ENCODE data around the gene PBOV1.

PBOV1 gene

DNA sequence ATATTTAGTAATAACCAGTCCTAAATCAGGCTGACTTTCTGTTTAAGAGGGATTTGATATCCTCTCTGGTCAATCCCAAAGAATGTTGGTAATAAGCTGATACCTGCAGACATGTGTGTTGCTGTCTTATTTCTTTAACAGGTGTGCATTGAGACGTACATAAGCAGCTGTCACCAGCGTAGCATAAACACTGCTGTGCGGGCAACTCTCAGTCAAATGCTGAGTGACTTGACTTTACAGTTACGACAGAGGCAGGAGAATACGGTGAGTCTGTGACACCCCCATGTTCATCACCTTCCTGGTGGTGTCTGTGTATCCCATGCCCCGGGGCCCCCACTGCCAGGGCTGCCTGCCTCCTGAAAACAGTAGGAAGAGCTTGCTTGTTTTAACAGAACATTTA lies 20.1 kb upstream of the PBOV1 start:
- no peaks in the 10 kb centered on the region for H3K36me3 ChIP-seq (ENCODE audit: control insufficient read depth in 4 of 4, insufficient read depth in 4 of 4, low read length in 3 of 4)
- ChIA-PET CTCF (no interaction called here), POLR2A (no interaction called here)
- H3K9me3 ChIP-seq (ENCODE audit: control extremely low read depth in 1 of 5, control insufficient read depth in 4 of 5, insufficient read depth in 2 of 5, low read depth in 1 of 5, low read length in 4 of 5), result no peaks in the 10 kb centered on the region
- DNase-seq, result no peak
- no peak overlapping the region for H3K4me3 ChIP-seq (ENCODE audit: control insufficient read depth in 1 of 7, extremely low read depth in 1 of 7, insufficient read depth in 4 of 7, low read depth in 2 of 7, low read length in 6 of 7)
- H3K4me1 ChIP-seq (ENCODE audit: control extremely low read depth in 1 of 4, control insufficient read depth in 4 of 4, insufficient read depth in 4 of 4, low read length in 3 of 4), result no peaks in the 10 kb centered on the region
- WGBS (ENCODE audit: insufficient coverage), result 98% methylated on average over 6 of the region's 6 CpGs
- H3K27ac ChIP-seq (ENCODE audit: insufficient read depth in 1 of 2, low read depth in 1 of 2, low read length in 2 of 2, poor library complexity in 1 of 2, severe bottlenecking in 2 of 2), result no peak overlapping the region
- H3K27me3 ChIP-seq (replicated peaks in 2 of 5; ENCODE audit: control insufficient read depth in 4 of 5, insufficient read depth in 5 of 5, low read length in 4 of 5), result peaks cover 0 to 2% (median 0%) of the 10 kb centered on the region in 5 experiments

DNA sequence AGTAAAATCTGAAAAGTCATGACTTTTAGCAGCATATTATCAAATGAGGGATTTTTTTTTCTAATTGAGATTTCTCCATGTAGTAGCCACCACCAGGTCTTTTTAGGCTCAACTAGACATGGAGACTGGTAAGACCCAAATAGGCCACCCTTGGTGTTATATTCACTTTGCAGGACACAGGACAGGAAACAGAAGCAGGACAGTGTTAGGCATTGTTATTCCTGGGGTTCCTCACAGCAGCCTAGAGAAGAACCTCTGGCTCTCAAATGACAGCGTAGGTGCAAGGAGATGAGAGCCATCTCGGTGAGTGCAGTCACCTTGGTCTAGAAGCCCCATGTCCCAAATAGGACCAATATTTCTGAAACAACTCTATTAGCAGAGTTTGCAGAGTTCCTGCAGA lies 19.2 kb upstream of the PBOV1 start:
- Histone ChIP-seq H3K4me3 (ENCODE audit: control insufficient read depth in 1 of 7, extremely low read depth in 1 of 7, insufficient read depth in 4 of 7, low read depth in 2 of 7, low read length in 6 of 7) (no peak overlapping the region), H3K27me3 (replicated peaks in 2 of 5; ENCODE audit: control insufficient read depth in 4 of 5, insufficient read depth in 5 of 5, low read length in 4 of 5) (peaks cover 0 to 2% (median 0%) of the 10 kb centered on the region in 5 experiments), H3K9me3 (ENCODE audit: control extremely low read depth in 1 of 5, control insufficient read depth in 4 of 5, insufficient read depth in 2 of 5, low read depth in 1 of 5, low read length in 4 of 5) (no peaks in the 10 kb centered on the region), H3K4me1 (ENCODE audit: control extremely low read depth in 1 of 4, control insufficient read depth in 4 of 4, insufficient read depth in 4 of 4, low read length in 3 of 4) (no peaks in the 10 kb centered on the region), H3K27ac (ENCODE audit: insufficient read depth in 1 of 2, low read depth in 1 of 2, low read length in 2 of 2, poor library complexity in 1 of 2, severe bottlenecking in 2 of 2) (no peak overlapping the region), H3K36me3 (ENCODE audit: control insufficient read depth in 4 of 4, insufficient read depth in 4 of 4, low read length in 3 of 4) (no peaks in the 10 kb centered on the region)
- WGBS (ENCODE audit: insufficient coverage), result 100% methylated on average over 2 of the region's 2 CpGs
- DNase-seq, result no peak
- POLR2A ChIA-PET, result no interaction called here
- CTCF ChIA-PET, result no interaction called here

DNA sequence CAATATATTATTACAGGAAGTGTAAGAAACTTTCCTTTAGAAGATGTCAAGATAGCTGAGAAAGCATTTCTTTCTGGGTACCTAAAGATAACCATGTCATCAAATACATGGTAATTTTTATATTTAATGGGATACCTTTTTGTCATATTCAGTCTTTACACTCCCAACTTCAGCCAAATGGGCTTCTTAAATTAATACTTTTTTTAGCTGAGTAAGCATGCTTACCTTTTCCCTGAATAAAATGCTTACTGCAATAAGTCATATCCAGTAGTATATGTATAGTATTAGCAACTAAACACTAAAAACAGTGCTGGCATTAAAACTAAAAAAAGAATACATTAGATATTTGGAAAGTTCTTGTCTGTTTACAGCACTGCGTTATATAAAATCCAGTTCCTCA lies 17.4 kb upstream of the PBOV1 start:
- ChIA-PET POLR2A (no interaction called here), CTCF (interaction anchor here (1.5 kb wide), 1 partner anchor 9 kb away, joined by 3 read pairs; no protein-coding TSS in a partner anchor)
- Histone ChIP-seq H3K27ac (ENCODE audit: insufficient read depth in 1 of 2, low read depth in 1 of 2, low read length in 2 of 2, poor library complexity in 1 of 2, severe bottlenecking in 2 of 2) (no peak overlapping the region), H3K36me3 (ENCODE audit: control insufficient read depth in 4 of 4, insufficient read depth in 4 of 4, low read length in 3 of 4) (no peaks in the 10 kb centered on the region), H3K4me1 (ENCODE audit: control extremely low read depth in 1 of 4, control insufficient read depth in 4 of 4, insufficient read depth in 4 of 4, low read length in 3 of 4) (no peaks in the 10 kb centered on the region), H3K27me3 (replicated peaks in 2 of 5; ENCODE audit: control insufficient read depth in 4 of 5, insufficient read depth in 5 of 5, low read length in 4 of 5) (peaks cover 0 to 5% (median 0%) of the 10 kb centered on the region in 5 experiments), H3K4me3 (ENCODE audit: control insufficient read depth in 1 of 7, extremely low read depth in 1 of 7, insufficient read depth in 4 of 7, low read depth in 2 of 7, low read length in 6 of 7) (no peak overlapping the region), H3K9me3 (ENCODE audit: control extremely low read depth in 1 of 5, control insufficient read depth in 4 of 5, insufficient read depth in 2 of 5, low read depth in 1 of 5, low read length in 4 of 5) (no peaks in the 10 kb centered on the region)
- DNase-seq, result no peak
- no CpG with 5 or more reads among the region's 1 CpG for WGBS (ENCODE audit: insufficient coverage)

DNA sequence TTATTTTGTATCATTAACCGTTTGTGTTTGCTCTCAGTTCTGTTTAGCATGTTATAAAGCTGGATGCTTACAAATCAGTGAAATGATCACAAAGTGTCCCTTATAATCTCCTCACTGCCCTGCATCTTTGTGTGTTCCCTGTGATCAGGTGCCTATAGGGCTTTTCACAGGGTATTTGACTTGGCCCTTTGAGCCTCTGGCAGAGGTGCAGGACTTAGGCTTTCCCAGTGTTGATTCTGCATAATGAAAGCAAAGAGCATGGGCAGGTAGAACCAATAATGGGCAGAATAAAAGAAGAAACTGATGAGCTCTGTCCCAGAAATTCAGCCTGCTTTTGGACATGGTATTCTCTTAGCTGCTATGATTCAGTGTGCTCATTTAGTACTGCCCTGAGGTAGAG lies 16.9 kb upstream of the PBOV1 start:
- no peaks in the 10 kb centered on the region for H3K4me1 ChIP-seq (ENCODE audit: control extremely low read depth in 1 of 4, control insufficient read depth in 4 of 4, insufficient read depth in 4 of 4, low read length in 3 of 4)
- H3K36me3 ChIP-seq (ENCODE audit: control insufficient read depth in 4 of 4, insufficient read depth in 4 of 4, low read length in 3 of 4), result no peaks in the 10 kb centered on the region
- no peak overlapping the region for H3K27ac ChIP-seq (ENCODE audit: insufficient read depth in 1 of 2, low read depth in 1 of 2, low read length in 2 of 2, poor library complexity in 1 of 2, severe bottlenecking in 2 of 2)
- H3K4me3 ChIP-seq (ENCODE audit: control insufficient read depth in 1 of 7, extremely low read depth in 1 of 7, insufficient read depth in 4 of 7, low read depth in 2 of 7, low read length in 6 of 7), result no peak overlapping the region
- DNase-seq, result no peak
- peaks cover 0 to 5% (median 0%) of the 10 kb centered on the region in 5 experiments for H3K27me3 ChIP-seq (replicated peaks in 2 of 5; ENCODE audit: control insufficient read depth in 4 of 5, insufficient read depth in 5 of 5, low read length in 4 of 5)
- POLR2A ChIA-PET, result no interaction called here
- CTCF ChIA-PET, result interaction anchor here (0.5 to 1.5 kb wide), 3 partner anchors 8 to 231 kb away, joined by 3 to 4 read pairs (median 3); no protein-coding TSS in a partner anchor
- 100% methylated on average over 1 of the region's 1 CpG for whole genome bisulfite sequencing (ENCODE audit: insufficient coverage)
- no peaks in the 10 kb centered on the region for H3K9me3 ChIP-seq (ENCODE audit: control extremely low read depth in 1 of 5, control insufficient read depth in 4 of 5, insufficient read depth in 2 of 5, low read depth in 1 of 5, low read length in 4 of 5)

DNA sequence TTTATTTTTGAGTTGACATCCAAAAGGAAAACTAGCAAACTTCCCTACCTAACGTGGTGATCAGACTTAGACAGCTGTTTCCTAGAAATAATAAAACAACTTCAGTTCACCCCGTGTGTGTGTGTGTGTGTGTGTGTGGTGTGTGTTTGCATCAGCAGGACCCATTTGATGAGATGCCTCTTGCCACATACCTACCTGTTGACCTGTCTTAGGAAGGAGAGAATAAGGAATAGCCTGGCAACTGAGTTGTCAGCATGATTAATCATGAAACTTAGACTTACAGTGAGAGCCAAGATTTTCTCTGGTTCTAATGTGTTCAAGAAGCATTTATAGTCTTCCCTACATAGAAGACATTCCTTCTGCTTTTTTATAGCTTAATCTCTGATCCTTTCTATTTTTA lies 16.1 kb upstream of the PBOV1 start:
- Histone ChIP-seq H3K9me3 (ENCODE audit: control extremely low read depth in 1 of 5, control insufficient read depth in 4 of 5, insufficient read depth in 2 of 5, low read depth in 1 of 5, low read length in 4 of 5) (no peaks in the 10 kb centered on the region), H3K4me1 (ENCODE audit: control extremely low read depth in 1 of 4, control insufficient read depth in 4 of 4, insufficient read depth in 4 of 4, low read length in 3 of 4) (no peaks in the 10 kb centered on the region), H3K27me3 (replicated peaks in 2 of 5; ENCODE audit: control insufficient read depth in 4 of 5, insufficient read depth in 5 of 5, low read length in 4 of 5) (peaks cover 0 to 6% (median 0%) of the 10 kb centered on the region in 5 experiments), H3K27ac (ENCODE audit: insufficient read depth in 1 of 2, low read depth in 1 of 2, low read length in 2 of 2, poor library complexity in 1 of 2, severe bottlenecking in 2 of 2) (no peak overlapping the region), H3K36me3 (ENCODE audit: control insufficient read depth in 4 of 4, insufficient read depth in 4 of 4, low read length in 3 of 4) (no peaks in the 10 kb centered on the region), H3K4me3 (ENCODE audit: control insufficient read depth in 1 of 7, extremely low read depth in 1 of 7, insufficient read depth in 4 of 7, low read depth in 2 of 7, low read length in 6 of 7) (no peak overlapping the region)
- ChIA-PET CTCF (interaction anchor here (0.5 to 1.4 kb wide), 3 partner anchors 11 to 1493 kb away, joined by 3 to 4 read pairs (median 3); no protein-coding TSS in a partner anchor), POLR2A (no interaction called here)
- no peak for DNase-seq
- WGBS (ENCODE audit: insufficient coverage), result no CpG with 5 or more reads among the region's 2 CpGs

DNA sequence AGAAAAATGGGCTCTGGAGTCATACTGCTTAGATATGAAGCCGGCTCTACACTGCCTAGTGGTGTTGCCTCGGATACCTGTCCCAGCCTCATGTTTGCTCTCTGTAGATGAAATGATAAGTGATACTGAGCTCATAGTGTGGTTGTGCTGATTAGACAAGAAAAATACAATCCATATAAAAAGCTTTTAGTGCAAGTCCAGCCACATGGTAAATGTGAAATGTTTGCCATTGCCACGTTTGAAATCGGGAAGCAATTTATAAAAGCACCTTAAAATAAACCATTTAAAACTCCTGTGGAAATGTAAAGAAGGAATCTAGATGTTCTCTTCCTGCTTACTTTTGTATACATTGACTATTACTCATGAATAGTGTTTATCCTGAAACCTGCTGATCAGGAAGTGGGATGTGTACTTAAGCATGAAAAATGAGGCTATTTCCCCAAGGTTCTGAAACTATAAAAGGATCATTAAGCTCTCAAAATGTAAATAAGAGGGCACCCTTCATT lies 13.1 kb upstream of the PBOV1 start:
- no peaks in the 10 kb centered on the region for H3K4me1 ChIP-seq (ENCODE audit: control extremely low read depth in 1 of 4, control insufficient read depth in 4 of 4, insufficient read depth in 4 of 4, low read length in 3 of 4)
- ChIA-PET CTCF (no interaction called here), POLR2A (no interaction called here)
- H3K9me3 ChIP-seq (ENCODE audit: control extremely low read depth in 1 of 5, control insufficient read depth in 4 of 5, insufficient read depth in 2 of 5, low read depth in 1 of 5, low read length in 4 of 5), result no peaks in the 10 kb centered on the region
- H3K36me3 ChIP-seq (ENCODE audit: control insufficient read depth in 4 of 4, insufficient read depth in 4 of 4, low read length in 3 of 4), result no peaks in the 10 kb centered on the region
- H3K4me3 ChIP-seq (ENCODE audit: control insufficient read depth in 1 of 7, extremely low read depth in 1 of 7, insufficient read depth in 4 of 7, low read depth in 2 of 7, low read length in 6 of 7), result no peak overlapping the region
- peaks cover 0 to 5% (median 0%) of the 10 kb centered on the region in 5 experiments for H3K27me3 ChIP-seq (replicated peaks in 2 of 5; ENCODE audit: control insufficient read depth in 4 of 5, insufficient read depth in 5 of 5, low read length in 4 of 5)
- no CpG with 5 or more reads among the region's 4 CpGs for WGBS (ENCODE audit: insufficient coverage)
- DNase-seq, result no peak
- H3K27ac ChIP-seq (ENCODE audit: insufficient read depth in 1 of 2, low read depth in 1 of 2, low read length in 2 of 2, poor library complexity in 1 of 2, severe bottlenecking in 2 of 2), result no peak overlapping the region

DNA sequence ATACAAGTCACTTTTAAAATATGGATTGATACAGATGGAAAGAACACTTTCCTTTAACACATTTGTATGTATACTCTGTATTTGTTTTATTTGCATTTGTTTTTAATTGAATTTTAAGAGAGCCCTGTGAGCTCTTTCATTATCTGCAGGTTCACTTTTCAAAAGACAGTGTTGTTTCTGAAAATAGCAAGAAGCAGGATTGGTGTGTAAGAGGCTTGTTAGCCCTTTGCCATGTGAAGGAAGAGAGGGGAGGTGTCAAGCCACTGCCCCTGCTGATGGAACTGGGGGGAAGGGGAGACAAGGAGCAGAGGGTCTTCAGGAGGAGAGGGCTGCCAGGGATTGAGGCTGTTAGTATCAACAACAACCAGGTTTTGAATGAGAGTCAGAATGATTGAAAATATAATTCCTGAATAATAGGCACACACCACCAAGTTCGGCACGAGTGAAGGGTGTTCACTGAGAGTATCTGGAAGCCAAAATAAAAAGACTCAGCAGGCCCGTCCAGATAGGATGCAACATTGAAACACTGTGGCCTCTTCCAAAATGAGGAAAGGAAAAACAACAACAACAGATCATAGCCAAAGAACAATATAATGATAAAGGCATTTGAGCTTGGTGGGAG lies 12.6 kb upstream of the PBOV1 start:
- Histone ChIP-seq H3K36me3 (ENCODE audit: control insufficient read depth in 4 of 4, insufficient read depth in 4 of 4, low read length in 3 of 4) (no peaks in the 10 kb centered on the region), H3K27ac (ENCODE audit: insufficient read depth in 1 of 2, low read depth in 1 of 2, low read length in 2 of 2, poor library complexity in 1 of 2, severe bottlenecking in 2 of 2) (no peak overlapping the region), H3K9me3 (ENCODE audit: control extremely low read depth in 1 of 5, control insufficient read depth in 4 of 5, insufficient read depth in 2 of 5, low read depth in 1 of 5, low read length in 4 of 5) (no peaks in the 10 kb centered on the region), H3K4me3 (ENCODE audit: control insufficient read depth in 1 of 7, extremely low read depth in 1 of 7, insufficient read depth in 4 of 7, low read depth in 2 of 7, low read length in 6 of 7) (no peak overlapping the region), H3K27me3 (replicated peaks in 2 of 5; ENCODE audit: control insufficient read depth in 4 of 5, insufficient read depth in 5 of 5, low read length in 4 of 5) (peaks cover 0 to 5% (median 0%) of the 10 kb centered on the region in 5 experiments), H3K4me1 (ENCODE audit: control extremely low read depth in 1 of 4, control insufficient read depth in 4 of 4, insufficient read depth in 4 of 4, low read length in 3 of 4) (no peaks in the 10 kb centered on the region)
- no peak for DNase-seq
- POLR2A ChIA-PET, result no interaction called here
- CTCF ChIA-PET, result no interaction called here
- WGBS (ENCODE audit: insufficient coverage), result no CpG with 5 or more reads among the region's 3 CpGs

All from common myeloid progenitor, CD34-positive (primary cell).